ENCODE results near the gene RANBP9.

The RANBP9 gene

GRCh38 chr6:13661647-13662046 lies 50.0 kb downstream of the RANBP9 start:
- H3K9me3 ChIP-seq, result no peaks in the 10 kb centered on the region
- no peaks in the 10 kb centered on the region for H3K4me1 ChIP-seq
- H3K36me3 ChIP-seq, result no peaks in the 10 kb centered on the region
- TF ChIP-seq, protein P1, sequence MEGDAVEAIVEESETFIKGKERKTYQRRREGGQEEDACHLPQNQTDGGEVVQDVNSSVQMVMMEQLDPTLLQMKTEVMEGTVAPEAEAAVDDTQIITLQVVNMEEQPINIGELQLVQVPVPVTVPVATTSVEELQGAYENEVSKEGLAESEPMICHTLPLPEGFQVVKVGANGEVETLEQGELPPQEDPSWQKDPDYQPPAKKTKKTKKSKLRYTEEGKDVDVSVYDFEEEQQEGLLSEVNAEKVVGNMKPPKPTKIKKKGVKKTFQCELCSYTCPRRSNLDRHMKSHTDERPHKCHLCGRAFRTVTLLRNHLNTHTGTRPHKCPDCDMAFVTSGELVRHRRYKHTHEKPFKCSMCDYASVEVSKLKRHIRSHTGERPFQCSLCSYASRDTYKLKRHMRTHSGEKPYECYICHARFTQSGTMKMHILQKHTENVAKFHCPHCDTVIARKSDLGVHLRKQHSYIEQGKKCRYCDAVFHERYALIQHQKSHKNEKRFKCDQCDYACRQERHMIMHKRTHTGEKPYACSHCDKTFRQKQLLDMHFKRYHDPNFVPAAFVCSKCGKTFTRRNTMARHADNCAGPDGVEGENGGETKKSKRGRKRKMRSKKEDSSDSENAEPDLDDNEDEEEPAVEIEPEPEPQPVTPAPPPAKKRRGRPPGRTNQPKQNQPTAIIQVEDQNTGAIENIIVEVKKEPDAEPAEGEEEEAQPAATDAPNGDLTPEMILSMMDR (IDR thresholded peaks at IDR 0.05; ENCODE audit: low read depth, low read length), result no peak
- DNase-seq, result no peak
- H3K4me3 ChIP-seq (ENCODE audit: low read depth, low read length), result no peak overlapping the region
- no peaks in the 10 kb centered on the region for H3K27me3 ChIP-seq

GRCh38 chr6:13660893-13661292 lies 50.7 kb downstream of the RANBP9 start:
- Histone ChIP-seq H3K36me3 (no peaks in the 10 kb centered on the region), H3K27me3 (no peaks in the 10 kb centered on the region), H3K9me3 (no peaks in the 10 kb centered on the region), H3K4me1 (no peaks in the 10 kb centered on the region), H3K4me3 (ENCODE audit: low read depth, low read length) (no peak overlapping the region)
- TF ChIP-seq, protein P1 (IDR thresholded peaks at IDR 0.05; ENCODE audit: low read depth, low read length), result no peak
- DNase-seq, result no peak

DNA sequence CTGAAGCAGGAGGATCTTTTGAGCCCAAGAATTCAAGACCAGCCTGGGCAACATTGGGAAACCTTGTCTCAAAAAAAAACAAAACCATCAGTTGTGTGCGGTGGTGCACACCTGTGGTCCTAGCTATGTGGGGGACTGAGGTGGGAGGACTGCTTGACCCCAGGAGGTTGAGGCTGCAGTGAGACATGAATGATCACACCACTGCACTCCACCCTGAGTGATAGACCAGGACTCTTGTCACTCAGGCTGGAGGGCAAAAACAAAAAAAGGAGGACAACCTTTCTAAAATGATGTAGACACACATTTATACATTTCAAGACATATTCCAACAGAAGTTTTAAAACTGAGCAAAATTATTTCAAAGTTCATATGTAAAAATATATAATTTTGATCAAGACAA lies 51.4 kb downstream of the RANBP9 start:
- no peak for DNase-seq
- Histone ChIP-seq H3K36me3 (no peaks in the 10 kb centered on the region), H3K4me3 (ENCODE audit: low read depth, low read length) (no peak overlapping the region), H3K9me3 (no peaks in the 10 kb centered on the region), H3K4me1 (no peaks in the 10 kb centered on the region), H3K27me3 (no peaks in the 10 kb centered on the region)
- TF ChIP-seq, protein P1 (IDR thresholded peaks at IDR 0.05; ENCODE audit: low read depth, low read length), result no peak

DNA sequence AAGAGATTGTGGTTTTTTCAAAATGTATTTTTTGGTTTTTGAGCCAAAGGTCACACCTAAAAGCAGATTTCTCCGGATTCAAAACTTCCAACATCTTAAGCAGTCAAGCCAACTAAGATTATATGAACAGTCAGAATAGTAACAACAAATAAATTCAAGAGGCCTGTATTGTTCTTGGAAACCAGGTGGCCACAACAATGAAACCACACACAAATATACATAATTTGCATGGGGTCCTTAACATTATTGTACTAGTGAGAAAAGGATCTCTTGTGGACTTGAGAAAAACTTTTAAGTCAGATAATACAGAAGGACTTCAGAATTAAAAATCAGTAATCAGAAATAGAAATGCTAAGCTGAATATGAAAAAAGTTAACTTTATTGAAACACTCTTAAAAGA lies 55.9 kb downstream of the RANBP9 start:
- peaks cover 12% of the 10 kb centered on the region for H3K4me1 ChIP-seq
- H3K27me3 ChIP-seq, result no peaks in the 10 kb centered on the region
- H3K4me3 ChIP-seq (ENCODE audit: low read depth, low read length), result no peak overlapping the region
- DNase-seq, result no peak
- no peaks in the 10 kb centered on the region for H3K9me3 ChIP-seq
- TF ChIP-seq, protein P1 (IDR thresholded peaks at IDR 0.05; ENCODE audit: low read depth, low read length), result no peak
- no peaks in the 10 kb centered on the region for H3K36me3 ChIP-seq

GRCh38 chr6:13654496-13654895 lies 57.1 kb downstream of the RANBP9 start:
- no peak overlapping the region for H3K4me3 ChIP-seq (ENCODE audit: low read depth, low read length)
- TF ChIP-seq, protein P1 (IDR thresholded peaks at IDR 0.05; ENCODE audit: low read depth, low read length), result no peak
- no peak for DNase-seq
- no peaks in the 10 kb centered on the region for H3K36me3 ChIP-seq
- H3K4me1 ChIP-seq, result peaks cover 12% of the 10 kb centered on the region
- H3K9me3 ChIP-seq, result no peaks in the 10 kb centered on the region
- H3K27me3 ChIP-seq, result no peaks in the 10 kb centered on the region

DNA sequence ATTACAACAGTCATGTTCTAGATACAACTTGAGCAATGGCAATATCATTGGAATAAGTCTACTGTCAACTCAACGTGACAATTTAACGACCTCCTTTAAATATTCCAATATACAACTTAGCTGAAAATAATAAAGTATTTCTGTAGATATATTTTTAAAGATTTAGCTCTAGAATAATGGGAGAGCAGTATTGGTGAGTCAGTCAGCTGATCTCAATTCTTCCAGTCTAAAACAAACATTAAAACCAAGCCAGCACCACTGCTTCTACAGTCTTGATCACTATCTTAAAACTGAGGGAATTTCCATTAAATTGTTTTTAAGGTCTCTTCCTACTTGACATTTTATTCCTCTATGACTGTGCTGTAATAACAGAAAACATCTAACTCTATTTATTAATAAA lies 58.3 kb downstream of the RANBP9 start:
- TF ChIP-seq, protein P1 (IDR thresholded peaks at IDR 0.05; ENCODE audit: low read depth, low read length), result no peak
- Histone ChIP-seq H3K36me3 (no peaks in the 10 kb centered on the region), H3K9me3 (no peaks in the 10 kb centered on the region), H3K4me3 (ENCODE audit: low read depth, low read length) (no peak overlapping the region), H3K4me1 (peaks cover 17% of the 10 kb centered on the region), H3K27me3 (no peaks in the 10 kb centered on the region)
- no peak for DNase-seq

All from BE2C (cell line).